GM19351 (cell line): Measurements from ENCODE around the gene MLYCD.
"Not testable (repeated sequence)": the region's sequence is repeated elsewhere in the genome, so short reads cannot be mapped to it uniquely, and the experiment has no call there.

Source experiments
- ATAC-seq: cut with Tn5 transposase; IDR thresholded peaks from one replicate; pipeline ENCODE4 v1.9.1; 2021; ENCODE audit warnings: mild to moderate bottlenecking, moderate library complexity; ENCODE audit not compliant: unreplicated experiment

Gene MLYCD

DNA sequence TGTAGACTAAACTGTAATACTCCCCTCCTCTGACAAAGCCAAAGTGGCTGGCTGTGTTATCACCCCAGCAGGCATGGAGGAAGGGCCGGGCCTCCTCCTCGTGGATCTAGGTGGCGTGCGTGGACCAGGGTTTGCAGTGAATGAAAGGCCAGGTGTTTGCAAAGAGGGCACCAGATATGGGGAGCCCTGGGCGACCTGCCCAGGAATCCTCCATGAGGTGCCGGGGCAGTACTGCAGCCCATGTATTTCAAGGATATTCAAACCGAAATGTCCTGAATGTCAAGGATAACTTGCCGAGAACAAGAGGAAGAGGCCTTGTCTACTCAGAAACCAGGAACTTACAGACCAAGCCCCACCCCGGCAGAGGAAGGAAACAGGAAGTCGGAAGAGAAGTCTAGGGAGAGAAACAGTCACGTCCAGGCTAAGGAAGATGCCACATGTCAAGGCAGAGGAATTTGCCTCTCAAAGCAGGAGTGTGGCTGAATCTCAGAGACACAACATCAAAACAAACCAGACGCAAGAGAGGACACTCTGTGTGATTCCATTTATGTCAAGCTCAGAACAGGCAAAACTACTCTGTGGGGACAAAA, 40.4 kb downstream of the MLYCD start:
- no peak for ATAC-seq

DNA sequence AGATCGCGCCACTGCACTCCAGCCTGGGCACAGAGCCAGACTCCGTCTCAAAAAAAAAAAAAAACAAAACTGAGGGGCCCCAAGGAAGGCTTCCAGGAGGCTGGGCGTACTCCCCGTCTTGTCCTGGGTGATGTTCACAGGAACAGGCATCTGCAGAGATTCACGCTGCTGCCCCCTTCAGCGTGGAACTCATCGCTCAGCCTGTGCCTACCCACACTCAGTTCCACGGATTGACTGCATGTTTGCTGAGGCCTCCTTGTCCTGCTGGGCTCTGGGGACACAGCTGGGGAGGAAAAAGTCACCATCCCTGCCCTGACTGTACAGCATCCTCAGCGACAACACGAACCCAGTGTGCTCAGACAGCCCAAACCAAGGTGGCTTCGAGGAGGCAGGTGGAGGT, 41.2 kb downstream of the MLYCD start:
- ATAC-seq = no peak

DNA sequence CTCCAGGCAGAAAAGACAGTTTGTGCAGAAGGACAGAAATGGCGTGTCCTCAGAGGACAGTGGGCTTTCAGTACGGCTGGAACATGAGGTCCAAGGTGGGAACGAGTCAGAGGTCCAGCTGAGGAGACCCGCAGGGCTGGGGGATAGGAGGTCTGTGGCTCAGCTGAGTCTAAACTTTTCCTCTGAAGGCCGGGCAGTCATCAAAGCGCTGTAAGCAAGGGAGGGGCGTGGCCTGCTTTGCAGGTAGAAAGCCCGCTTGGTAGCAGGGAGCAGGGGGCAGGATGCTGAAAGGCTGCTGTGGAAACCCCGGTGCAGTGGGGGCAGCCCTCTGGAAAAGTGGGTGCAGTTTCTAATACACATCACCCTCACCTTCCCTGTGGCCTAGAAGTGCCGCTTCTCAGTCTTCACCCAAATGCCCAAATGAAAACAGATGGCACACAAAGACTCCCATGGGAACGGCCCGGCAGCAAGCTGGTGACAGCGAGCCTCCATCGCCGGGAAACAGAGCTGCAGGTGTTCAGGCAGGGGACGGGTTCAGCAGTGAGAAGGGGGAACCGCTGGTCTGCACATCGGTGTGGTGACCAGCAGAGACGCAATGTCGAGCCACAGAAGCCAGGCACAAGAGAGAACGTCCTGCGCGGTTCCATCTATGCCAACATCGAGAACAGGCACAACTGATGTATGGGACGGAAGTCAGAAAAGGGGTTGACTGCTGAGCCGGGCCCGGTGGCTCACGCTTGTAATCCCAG, 41.9 kb downstream of the MLYCD start:
- no peak for ATAC-seq

DNA sequence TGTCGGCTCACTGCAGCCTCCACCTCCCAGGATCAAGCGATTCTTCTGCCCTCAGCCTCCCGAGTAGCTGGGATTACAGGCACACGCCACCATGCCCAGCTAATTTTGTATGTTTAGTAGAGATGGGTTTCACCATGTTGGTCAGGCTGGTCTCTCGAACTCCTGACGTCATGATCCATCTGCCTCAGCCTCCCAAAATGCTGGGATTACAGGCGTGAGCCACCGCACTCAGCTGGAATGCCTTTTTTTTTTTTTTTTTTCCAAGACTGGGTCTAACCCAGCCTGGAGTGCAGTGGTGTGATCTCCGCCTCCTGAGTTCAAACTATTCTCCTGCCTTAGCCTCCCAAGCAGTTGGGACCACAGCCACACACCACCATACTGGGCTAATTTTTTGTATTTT, 42.6 kb downstream of the MLYCD start:
- not testable (repeated sequence) for ATAC-seq

DNA sequence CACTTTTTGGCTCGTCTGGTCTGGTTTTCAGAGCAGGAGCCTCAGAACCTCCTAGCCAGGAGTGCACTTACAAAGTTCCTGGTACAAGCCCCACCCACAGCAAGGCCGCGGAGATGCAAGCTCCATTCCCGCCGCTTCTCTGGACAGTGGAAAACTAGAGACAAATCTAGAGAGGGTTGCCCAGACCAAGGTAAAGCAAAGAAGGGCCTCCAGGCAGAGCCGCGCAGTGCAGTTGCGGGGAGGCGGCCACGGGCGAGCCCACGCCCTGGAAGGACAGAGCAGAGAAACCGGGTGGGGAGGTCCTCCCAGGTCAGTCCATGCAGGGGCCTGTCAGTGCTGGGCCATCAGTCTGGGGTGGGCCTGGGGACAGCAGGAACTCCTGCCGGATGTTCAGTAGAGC, 43.2 kb downstream of the MLYCD start:
- ATAC-seq = no peak

DNA sequence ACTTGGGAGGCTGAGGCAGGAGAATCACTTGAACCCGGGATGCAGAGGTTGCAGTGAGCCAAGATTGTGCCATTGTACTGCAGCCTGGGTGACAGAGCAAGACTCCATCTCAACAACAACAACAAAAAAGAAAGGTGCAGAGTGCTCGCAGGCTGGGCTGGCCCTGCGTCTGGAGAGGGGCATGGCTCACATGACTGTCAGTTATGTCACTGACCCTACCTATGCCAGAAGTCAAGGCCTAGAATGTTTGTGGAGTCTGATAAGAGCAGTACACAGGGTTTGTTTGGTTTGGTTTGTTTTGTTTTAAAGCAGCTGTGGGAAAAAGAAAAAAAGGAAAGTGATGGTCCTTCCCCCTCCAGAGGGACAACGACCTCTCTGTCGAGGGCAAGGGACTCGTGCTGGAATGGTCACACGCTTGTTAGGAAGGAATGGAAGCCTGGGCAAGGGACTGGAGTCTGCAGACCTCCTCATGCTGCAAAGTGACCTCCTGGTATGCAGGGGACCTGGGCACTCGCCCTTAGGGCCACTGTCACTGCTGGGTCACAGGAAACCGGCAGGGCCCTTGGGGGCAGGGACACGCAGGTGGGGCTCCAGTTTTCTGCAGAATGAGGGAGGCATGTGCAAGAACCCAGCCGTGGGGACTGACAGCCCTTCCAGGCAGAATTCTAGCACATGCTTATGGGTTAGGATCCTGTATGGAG, 44.0 kb downstream of the MLYCD start:
- ATAC-seq = no peak

DNA sequence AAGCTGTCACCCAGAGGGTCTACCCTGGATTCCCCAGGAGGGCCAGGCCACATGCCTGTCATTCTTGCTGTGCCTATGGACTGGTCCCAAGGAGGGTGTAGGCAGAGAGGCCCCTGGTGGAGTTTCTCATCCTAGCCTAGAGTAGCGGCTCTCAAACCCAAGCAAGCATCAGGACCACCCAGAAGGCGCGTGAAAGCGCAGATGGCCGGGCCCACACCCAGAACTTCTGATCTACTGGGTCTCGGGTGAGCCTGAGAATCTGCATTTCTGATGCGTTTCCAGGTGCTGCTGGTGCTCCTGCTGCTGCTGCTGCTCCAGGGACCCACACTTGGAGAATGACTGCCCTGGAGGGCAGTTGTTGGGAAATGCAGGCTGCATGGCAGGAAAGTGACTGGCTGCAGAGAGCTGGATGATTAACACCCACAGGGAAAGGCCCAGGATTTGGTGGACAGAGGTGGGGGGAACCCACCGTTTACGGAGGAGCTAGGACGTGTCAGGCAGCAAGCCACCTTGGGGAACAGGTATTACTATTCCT, 44.7 kb downstream of the MLYCD start:
- no peak for ATAC-seq

DNA sequence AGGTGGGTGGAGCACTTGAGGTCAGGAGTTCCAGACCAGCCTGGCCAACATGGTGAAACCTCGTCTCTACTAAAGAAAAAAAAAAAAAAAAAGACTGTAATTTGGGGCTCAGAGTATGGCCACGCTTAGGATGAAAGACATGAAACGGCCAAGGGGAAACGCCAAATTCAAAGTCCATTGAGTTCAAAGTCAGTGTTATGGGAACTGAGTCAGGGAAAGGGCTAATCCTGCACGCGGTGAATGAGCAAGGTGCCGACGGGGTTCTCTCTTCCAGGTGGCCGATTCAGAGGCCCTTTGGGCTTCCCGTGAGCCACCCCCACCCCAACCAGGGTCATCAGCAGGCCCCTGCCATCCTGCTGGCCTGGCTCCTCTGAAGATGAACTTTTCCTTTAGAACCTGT, 46.7 kb downstream of the MLYCD start:
- ATAC-seq = no peak

DNA sequence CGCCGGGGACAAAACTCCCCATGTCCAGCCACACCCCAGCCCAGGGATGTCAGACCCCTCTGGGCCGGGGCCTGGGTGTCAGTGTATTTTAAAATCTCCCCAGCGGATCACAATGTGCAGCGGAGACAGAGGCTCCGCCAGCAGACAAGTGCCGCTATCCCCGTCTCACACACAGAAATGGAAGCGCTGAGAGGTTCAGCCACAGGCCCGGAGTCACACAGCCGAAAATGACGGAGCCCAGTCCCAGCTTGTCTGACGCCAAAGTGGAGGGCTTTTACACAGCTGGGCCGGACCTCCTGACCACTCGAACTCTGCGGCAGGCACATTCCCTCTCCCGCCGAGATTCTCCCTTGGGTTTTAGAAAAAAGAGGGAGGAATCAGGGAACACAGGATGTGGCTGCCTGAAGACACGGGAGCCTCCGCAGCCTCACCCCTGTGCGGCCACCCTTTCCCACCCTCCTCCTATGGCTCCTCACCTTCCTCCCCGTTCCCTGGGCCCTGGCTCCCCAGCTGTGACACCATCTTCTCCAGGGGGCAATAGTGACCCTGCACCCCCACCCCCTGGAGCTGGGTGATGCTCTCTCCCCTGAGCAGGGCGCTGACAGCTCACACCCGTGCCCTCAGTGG, 47.4 kb downstream of the MLYCD start:
- ATAC-seq = no peak

DNA sequence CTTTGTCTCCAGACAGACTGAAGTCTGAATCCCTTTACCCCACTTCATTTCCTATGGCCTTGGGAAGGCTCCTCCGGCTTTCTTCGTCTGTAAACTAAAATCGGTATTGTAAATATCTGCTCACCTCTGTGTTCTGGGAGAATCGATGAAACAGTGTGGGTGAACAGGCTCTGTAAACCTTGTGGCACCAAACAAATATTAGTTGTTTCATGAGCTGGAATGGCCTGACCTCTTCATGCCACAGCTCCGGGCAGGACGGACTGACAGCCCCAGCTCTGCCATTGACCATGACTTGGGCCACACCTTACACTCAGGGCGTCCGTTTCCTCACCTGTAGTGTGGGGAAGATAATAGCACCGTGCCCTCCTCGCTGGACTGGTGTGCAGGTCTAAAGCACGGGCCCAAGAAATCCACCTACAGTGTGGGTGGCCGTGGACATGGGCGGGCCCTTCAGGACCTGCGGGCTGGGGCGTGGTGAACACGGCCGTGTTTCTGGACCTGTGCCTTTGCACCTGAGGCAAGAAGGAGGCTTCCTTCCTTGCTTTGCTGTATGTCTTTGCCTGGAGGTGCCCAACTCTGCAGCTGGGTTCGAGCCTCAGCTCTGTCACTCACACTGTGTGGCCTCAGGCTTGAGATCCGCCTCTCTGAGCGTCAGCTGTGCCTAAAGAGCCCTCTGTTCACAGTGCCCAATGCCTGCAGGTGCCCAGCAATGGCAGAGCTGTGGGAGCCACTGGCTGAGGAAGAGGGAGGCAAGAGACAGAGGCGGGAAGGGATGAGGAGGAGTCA, 48.1 kb downstream of the MLYCD start:
- ATAC-seq = no peak

DNA sequence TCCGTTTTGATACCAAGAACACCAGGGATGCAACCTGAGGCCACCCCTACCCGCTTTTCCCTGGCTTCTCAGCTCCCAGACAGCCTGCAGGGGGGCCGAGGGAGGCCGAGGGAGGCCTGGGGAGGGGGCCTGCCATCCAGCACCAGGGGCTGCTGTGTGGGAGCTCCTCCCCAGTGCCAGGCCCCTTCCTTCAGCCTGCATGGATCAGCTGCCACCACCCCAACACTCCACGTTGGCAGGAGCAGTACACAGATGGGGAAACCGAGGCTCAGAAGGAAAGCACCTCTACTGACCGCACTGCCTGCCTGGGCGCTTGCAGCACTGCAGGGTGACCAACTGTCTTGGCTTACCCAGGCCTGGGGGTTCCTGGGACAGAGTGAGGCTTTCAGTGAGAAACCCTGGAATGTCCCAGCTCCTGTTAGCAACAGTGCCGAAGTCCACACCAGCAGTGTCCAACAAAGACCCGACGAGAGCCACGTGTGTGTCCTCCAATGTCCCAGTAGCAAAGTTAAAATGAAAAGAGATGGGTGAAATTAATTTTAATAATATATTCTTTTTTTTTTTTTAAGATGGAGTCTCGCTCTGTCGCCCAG, 48.8 kb downstream of the MLYCD start:
- ATAC-seq = no peak

DNA sequence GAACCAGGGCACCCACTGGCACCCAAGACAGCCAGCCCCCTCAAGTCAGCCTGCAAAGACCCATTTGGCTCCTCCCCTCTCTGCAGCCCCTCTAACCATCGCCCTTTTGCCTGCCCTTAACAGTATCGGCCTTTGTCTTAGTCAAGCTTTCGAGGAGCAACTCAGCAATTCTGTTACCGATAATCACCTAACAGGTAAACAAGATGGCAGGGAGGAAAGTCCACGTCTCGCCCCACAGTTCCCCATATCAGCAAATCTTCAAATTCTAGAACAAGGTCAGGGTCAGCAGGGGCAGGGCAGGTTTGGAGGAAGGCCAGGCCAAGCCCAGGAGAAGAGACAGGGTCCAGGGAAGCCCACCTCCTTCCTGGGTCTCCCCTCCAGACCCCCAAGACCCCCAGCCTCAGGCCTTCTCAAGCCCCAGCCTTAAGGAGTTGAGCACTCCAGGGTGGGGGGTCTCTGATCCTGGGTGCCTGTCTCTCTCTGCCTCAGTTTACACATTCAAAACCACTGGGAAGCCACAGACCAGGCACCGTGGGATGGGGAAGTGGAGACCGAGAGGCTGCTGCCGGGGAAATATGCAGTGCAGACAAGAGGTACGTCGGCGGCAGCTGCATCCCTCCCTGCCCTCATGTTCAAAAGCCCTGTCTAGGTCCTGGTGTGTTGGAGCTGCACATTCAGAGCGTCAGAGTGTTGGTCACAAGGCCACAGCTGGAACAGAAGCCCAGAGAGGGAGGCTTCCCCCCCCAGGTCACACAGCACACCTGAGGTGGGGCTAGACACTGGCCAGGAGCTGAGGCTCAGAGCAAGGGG, 50.2 kb downstream of the MLYCD start:
- ATAC-seq = no peak

DNA sequence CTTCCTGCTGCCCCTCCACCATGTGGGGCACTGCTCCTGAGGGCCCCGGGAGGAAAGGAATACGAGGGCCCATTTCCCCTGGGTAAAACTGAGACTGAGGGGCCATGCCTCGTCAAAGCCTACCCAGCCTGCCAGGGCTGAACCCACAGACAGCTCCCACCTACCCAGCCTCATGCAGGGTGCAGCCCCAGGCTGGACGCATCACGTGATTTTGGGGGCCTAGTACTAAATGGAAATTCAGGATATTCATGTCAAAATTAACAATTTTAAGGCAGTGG, 50.7 kb downstream of the MLYCD start:
- ATAC-seq = no peak

DNA sequence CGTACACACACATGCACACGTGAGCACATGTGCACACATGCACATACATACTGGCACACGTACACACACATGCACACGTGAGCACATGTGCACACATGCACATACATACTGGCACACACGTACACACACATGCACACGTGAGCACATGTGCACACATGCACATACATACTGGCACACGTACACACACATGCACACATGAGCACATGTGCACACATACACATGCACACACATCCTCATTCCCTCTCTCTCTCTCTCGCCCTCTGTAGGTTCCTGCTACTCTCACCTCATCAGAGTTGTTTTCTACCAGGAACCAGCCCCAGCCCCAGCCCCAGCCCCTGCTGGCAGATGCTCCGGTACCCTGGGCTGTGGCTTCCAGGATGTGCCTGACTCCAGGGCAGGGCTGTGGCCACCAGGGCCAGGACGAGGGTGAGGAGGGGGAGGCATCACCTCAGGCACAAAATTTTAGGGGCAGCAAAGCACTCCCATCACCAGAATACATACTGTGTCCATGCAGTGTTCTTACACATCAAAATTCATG, 52.0 kb downstream of the MLYCD start:
- ATAC-seq = not testable (repeated sequence)

DNA sequence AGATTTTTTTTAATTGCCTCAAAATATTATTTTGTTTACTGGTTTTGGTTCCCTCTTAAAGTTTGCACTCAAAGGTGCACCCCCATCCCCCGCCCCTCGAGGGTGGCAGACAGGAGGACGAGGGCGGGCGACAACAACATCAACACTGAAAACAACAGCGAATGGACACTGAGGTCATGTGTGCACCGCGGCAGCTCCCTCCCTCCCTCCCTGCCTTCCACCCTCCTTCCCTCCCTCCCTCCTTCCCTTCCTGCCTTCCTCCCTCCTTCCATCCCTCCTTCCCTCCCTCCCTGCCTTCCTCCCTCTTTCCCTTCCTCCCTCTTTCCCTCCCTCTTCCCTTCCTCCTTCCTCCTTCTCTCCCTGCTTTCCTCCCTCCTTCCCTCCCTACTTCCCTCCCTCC, 52.6 kb downstream of the MLYCD start:
- no peak for ATAC-seq

DNA sequence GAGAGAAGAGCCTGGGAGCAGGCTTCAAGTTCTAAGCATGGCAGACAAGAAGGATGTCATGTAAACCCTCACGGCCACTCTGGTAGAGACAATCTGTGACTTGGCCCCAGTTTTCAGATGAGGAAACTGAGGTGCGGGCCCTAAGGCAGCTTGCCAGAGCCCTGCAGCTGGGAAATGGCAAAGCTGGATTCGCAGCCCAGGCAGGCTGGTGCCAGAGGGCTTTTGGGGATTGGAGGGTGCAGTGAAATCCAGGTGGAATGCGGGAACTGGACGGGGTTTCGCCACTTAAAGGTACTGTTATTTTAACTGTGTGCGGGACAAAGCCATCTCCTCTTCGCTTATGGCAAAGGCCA, 53.6 kb downstream of the MLYCD start:
- no peak for ATAC-seq

DNA sequence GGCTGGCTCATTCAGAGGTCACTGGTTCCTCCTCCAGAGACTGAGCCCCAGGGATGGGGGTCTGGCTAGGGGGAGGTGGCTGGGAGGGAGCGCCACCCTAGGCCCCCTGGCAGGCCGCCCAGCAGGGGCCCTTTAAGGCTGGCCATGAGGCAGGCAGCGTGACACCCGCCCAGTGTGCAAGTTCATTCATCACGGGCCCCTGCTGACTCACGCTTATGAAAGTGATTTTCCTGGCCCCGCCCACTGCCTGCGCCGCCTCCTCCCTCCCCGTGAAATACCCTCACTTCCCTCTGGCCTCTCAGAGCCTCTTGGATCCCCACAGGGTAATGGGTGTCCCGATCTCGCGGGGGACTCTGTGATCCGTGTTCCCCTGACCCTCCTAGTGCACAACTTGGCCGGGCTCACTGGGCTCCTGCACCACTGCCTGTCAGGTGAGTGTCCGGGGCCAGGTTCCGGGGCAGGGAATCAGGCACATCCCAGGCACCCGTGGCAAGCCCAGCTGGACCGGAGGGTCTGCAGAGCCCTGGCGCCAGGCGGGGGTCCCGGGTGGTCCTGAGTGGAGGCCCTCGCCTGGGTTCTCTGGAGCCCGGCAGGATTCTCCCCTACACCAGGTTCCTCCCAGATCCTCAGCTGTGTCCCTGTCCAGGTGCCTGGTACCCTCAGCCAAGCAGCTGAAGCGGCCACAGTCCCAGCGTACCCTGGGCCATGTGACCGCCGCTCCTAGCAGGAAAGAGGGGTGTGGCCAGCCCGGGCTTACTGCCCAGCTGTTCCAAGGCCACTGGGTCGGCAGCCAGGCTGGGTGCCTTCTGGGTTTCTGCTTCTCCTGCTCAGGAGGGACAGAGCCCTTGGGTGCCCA, 54.3 kb downstream of the MLYCD start, which contains the start of gene OSGIN1:
Gene OSGIN1, plus strand, starts transcription at position 301 of the 856 bp plus-strand sequence. CDS start 4,432 bp downstream, outside the sequence.
- peak; percentile 80 for ATAC-seq

DNA sequence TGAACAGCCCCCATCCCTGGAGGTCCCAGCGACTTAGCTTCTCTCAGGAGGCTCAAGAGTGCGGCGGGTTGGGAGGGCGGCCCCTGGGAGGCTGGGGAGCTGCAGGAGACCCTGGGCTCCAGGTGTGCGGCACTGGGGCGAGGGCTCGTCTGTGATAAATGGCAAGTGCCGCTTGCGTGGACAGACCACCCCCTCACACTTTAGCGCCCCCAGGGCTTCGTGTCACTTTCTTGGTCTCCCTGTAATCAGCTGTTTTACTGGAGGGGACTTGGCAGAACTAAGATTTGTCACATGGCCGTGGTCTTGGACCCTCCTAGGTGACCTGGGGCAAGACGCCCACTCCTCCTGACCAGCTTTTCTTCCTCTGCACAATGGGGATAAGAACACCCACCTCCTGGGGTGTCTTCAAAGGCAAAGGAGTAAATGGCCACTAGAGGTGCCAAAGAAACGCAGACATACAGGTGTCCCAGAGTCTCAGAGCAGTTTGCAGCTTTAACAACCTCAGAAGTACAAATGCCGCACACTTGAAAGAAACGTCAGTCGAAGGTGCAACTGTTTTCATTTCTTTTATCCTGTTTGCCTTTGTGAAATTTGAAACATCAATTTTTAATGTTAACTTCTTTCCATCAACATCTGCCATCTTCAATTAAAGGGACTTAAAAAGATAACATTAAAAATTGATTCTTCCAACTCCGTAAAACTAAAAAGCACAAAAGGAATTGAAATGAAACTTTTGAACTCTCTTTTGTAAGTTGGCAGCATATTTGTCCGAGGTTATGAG, 55.1 kb downstream of the MLYCD start:
- ATAC-seq = peak; percentile 58
